Left lobe of liver (tissue), 2 donors: ENCODE data around the gene LRRC45. TPM values are rescaled to one million over a fixed set of nuclear protein-coding genes. Genes with fewer than 3 reads are reported as not detected.

Experiments used
- ATAC-seq: fragments of 200-7000 bp; cut with Tn5 transposase; one replicate; pipeline ENCODE4 v1.9.1; 2020; ENCODE audit warnings: mild to moderate bottlenecking, moderate library complexity
- DNase-seq: peaks from one replicate; pipeline ENCODE4 v3.0.0-alpha.2; 2020; ENCODE audit warnings: low spot score
- total RNA-seq: library from RNA; stranded (reverse); gene quantifications from one replicate; pipeline ENCODE4 v1.2.1, GENCODE V29; 2021
- donor health status: DM: no; HTN: no; CAD: no; lungs with moderate emphysema.
- donor health status: DM: no; HTN: yes; CAD: no.

LRRC45 gene
- total RNA-seq, 1 donor from 2014 or later = 19.4 TPM

DNA sequence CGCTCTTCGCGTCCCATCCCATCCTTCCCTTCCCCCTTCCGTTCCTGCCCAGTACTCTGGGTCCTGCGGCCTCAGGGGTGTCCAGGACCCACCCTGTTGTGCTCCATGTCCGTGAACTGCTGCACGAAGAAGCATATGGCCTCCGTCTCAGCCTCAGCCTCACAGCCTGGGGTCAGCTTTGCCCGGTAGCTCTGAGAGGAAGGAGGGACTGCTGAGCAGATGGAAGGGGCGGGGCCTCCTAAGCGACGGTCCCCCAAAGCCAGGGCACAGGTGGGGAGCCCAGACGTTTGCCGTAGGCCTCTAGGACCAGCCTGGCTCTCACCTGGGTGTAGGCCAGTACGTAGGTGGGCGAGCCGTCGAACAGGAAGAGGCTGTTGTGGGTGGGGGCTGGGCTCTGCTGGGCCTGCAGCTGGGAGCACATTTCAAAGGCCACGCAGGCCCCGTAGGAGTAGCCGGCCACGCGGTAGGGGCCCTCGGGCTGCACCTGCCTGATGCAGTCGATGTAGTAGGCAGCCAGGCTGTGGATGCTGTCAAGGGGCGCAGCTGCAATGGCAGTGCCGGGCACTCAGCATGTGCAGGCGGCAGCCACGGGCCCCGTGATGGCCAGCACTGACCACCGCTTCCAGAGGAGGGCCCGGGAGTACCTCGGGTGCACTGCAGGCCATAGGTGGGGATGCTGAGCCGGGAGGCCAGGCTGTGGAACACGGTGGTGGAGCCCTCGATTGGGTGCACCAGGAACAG is 57.1 kb downstream of the LRRC45 start:
- ATAC-seq (no peak), DNase-seq (no peak)

Other genes with a start within 250 kb of the LRRC45 start
- gene GCGR, start 219.2 kb upstream of the LRRC45 start, total RNA-seq = 109 TPM
- 17.9 TPM for gene MCRIP1, start 190.0 kb upstream of the LRRC45 start, total RNA-seq
- gene PPP1R27, start 188.3 kb upstream of the LRRC45 start, total RNA-seq = not detected
- 1,392 TPM for gene P4HB, start 162.8 kb upstream of the LRRC45 start, total RNA-seq
- 109 TPM for gene ARHGDIA, start 152.0 kb upstream of the LRRC45 start, total RNA-seq
- gene ALYREF, start 131.7 kb upstream of the LRRC45 start, total RNA-seq = 14.5 TPM
- gene ANAPC11, start 131.6 kb upstream of the LRRC45 start, total RNA-seq = 95.7 TPM
- gene NPB, start 121.1 kb upstream of the LRRC45 start, total RNA-seq = 0.13 TPM
- gene PCYT2, start 111.9 kb upstream of the LRRC45 start, total RNA-seq = 113 TPM
- 18.0 TPM for gene SIRT7, start 105.1 kb upstream of the LRRC45 start, total RNA-seq
- gene MAFG, start 95.6 kb upstream of the LRRC45 start, total RNA-seq = 12.6 TPM
- gene PYCR1, start 86.0 kb upstream of the LRRC45 start, total RNA-seq = 5.2 TPM
- gene MYADML2, start 76.1 kb upstream of the LRRC45 start, total RNA-seq = not detected
- 4.2 TPM for gene NOTUM, start 62.1 kb upstream of the LRRC45 start, total RNA-seq
- 62.9 TPM for gene ASPSCR1, start 45.7 kb upstream of the LRRC45 start, total RNA-seq
- gene CENPX, start 427 bp upstream of the LRRC45 start, total RNA-seq = 60.0 TPM
- gene RAC3, start 8.4 kb downstream of the LRRC45 start, total RNA-seq = 8.7 TPM
- 1,477 TPM for gene DCXR, start 14.4 kb downstream of the LRRC45 start, total RNA-seq
- gene RFNG, start 28.5 kb downstream of the LRRC45 start, total RNA-seq = 45.8 TPM
- gene GPS1, start 28.6 kb downstream of the LRRC45 start, total RNA-seq = 84.1 TPM
- 121 TPM for gene DUS1L, start 42.5 kb downstream of the LRRC45 start, total RNA-seq
- 267 TPM for gene FASN, start 74.9 kb downstream of the LRRC45 start, total RNA-seq
- gene CCDC57, start 189.5 kb downstream of the LRRC45 start, total RNA-seq = 32.8 TPM
- 6.9 TPM for gene SLC16A3, start 205.7 kb downstream of the LRRC45 start, total RNA-seq